NCI-H1048 (cell line): Measurements from ENCODE around the gene SSBP3.
"Not testable (repeated sequence)": the region's sequence is repeated elsewhere in the genome, so short reads cannot be mapped to it uniquely, and the experiment has no call there.

ENCODE experiments used
- DNase-seq: peaks from one replicate; lab custom pipeline; 2025; lab: John Stamatoyannopoulos, UW

The SSBP3 gene

GRCh38 chr1:54244655-54245054 is 161.5 kb downstream of the SSBP3 start:
- DNase-seq = no peak

DNA sequence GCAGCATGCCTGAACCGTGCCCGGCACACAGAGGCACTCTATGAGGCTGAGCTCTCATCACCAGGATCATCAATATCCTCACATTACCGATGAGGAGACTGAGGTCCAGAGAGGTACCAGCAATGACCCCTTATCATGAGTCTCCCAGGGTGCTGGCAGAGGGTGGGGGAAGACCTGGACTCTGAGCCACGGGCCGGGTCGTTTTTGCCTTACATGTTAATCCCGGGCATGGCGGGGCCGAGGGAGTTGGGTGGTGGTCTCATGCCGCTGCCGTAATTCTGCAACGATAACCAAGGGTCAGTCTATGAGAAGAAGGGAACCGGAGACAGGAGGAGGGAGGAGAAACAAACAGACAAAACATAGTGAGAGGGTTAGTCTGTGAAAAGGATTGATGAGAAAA is 163.2 kb downstream of the SSBP3 start:
- DNase-seq = no peak

DNA sequence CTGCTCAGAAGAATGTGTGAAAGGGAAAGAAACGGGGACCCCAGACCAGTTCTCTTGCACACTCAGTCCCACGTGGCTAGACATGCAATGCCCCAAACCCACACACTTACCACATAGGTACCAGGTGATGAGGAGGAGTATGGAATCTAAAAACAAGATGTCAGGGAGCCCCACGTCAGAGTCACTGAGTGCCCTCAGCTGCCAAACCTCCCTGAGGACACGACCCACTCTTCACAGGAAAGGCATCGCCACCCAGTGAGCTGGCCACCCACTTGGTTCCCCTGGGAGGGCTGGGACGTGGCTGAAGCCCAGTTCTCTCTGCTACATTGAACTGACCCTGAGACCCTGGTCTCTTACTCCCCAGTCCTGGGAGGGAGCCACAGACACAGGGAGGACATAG is 164.8 kb downstream of the SSBP3 start:
- no peak for DNase-seq

DNA sequence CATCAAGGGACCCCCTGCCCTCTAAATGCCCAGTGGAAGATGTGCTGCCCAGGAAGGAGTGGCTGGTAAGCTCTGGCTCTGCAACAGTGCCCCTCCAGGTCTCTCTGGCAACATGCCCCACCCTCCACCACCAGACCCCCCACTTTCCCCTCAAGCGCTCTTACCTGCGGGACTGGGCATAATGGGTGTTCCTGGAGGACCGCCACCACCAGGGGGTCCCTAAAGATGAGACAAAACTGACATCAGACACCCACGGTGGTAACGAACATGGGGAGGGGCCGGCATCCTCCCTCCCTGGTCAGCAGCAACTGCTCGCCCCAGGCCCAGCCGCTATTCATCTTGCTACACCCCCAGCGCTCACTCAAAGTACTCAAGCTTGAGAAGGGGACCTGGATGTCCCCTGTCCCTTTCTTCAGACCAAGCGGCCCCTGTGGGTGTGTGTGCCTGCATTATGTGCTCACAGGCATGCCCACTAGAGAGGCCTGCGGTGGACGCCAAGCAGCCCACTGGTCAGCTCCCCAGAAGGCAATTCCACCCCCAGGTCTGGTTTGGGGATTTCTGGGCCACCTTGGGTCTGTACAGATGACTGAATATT is 165.4 kb downstream of the SSBP3 start:
- no peak for DNase-seq

GRCh38 chr1:54239631-54240031 is 166.6 kb downstream of the SSBP3 start:
- DNase-seq = no peak

- DNase-seq = no peak
Measured at GRCh38 chr1:54239035-54239383, 167.2 kb downstream of the SSBP3 start.

- no peak for DNase-seq
Measured at GRCh38 chr1:54238353-54239034, 167.7 kb downstream of the SSBP3 start.

- DNase-seq = no peak
Measured at GRCh38 chr1:54237586-54237985, 168.6 kb downstream of the SSBP3 start.

DNA sequence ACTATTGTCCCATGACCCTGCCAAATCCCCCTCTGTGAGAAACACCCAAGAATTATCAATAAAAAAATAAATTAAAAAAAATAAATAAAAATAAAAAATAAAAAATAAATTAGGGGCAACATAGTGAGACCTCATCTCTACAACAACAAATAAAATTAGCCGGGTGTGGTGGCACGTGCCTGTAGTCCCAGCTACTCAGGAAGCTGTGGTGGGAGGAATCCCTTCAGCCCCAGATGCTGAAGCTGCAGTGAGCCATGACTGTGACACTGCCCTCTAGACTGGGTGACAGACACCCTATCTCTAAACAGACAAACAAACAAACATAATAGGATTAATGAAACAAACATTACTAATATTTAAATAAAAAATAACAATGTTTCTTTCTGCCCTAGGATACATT is 171.9 kb downstream of the SSBP3 start:
- DNase-seq = no peak

DNA sequence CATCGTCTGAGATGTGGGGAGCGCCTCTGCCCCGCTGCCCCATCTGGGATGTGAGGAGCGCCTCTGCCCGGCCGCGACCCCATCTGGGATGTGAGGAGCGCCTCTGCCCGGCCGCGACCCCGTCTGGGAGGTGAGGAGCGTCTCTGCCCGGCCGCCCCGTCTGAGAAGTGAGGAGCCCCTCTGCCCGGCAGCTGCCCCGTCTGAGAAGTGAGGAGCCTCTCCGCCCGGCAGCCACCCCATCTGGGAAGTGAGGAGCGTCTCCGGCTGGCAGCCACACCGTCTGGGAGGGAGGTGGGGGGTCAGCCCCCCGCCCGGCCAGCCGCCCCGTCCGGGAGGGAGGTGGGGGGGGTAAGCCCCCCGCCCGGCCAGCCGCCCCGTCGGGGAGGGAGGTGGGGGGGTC is 173.0 kb downstream of the SSBP3 start:
- not testable (repeated sequence) for DNase-seq

DNA sequence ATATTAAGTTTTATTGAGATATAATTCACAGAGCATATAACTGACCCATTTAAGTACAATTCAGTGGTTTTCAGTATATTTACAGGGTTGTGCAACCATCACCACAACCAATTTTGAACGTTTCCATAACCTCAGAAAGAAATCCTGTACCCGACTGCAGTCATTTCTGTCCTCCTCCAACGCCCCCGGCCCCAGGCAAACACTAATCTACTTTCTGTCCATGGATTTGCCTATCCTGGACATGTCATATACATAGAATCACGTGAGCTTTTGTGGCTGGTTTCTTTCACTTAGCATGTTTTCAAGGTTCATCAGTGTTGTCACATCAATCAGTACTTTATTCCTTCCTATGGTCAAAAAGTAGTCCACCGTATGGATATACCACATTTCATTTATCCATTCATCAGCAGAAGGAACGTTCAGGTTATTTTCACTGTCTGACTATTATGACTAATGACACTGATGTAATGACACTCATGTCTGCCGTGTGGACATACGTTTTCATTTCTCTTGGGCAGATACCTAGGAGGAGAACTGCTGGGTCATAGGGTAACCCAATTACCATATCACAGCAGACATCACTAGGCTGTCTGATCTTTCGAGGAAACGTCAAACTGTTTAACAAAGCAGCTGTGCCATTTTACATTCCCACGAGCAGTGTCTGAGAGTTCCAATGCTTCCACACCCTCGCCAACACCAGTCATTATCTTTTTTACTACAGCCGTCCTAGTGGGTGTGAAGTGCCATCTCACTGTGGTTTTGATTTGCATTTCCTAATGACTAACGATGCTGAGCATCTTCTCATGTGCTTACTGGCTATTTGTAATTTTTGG is 175.5 kb downstream of the SSBP3 start:
- no peak for DNase-seq

- no peak for DNase-seq
Measured at GRCh38 chr1:54229281-54229891, 176.8 kb downstream of the SSBP3 start.

DNA sequence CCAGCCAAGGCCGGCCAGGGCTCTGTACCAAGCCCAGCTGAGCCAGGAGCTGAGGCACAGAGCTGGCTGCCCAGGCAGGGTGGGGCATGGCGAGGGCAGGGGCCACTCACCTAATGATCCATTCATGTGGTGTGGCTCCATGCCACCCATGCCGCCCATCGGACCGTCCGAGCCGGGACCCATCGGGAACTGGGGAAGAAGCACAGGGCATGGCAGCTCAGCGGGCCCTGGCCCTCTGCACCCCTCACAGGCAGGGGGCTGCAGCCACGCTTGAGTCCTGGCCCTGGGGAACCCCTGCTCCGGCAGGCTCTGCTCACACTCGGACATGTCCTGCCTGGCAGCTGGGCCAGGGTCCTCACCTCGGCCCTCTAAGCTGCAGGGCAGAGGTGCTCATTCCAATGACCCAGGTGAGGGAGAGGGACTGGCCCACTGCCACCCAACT is 177.5 kb downstream of the SSBP3 start:
- DNase-seq = no peak

GRCh38 chr1:54227891-54228310 is 178.3 kb downstream of the SSBP3 start:
- DNase-seq = no peak

GRCh38 chr1:54227091-54227602 is 179.0 kb downstream of the SSBP3 start:
- no peak for DNase-seq

- DNase-seq = no peak
Measured at GRCh38 chr1:54225986-54226559, 180.1 kb downstream of the SSBP3 start.

DNA sequence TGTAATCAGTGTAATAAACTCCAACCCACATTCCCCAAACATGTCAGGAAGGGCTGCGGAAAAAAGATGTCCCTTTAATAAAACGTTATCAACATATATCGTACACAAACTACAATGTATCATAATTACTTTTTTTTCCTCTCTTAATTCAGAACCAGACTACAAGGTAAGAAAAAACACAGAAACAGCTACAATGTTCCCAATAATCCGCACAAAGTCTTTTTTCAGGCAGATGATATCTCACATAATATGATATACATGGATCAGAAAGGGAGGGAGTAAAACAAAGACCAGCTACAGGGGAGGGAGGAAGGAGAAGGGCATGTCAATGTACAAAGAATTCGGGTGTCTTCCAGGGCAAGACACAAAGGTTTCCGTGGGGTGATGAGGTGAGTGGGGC is 180.8 kb downstream of the SSBP3 start:
- no peak for DNase-seq

- no peak for DNase-seq
Measured at GRCh38 chr1:54224233-54224632, 182.0 kb downstream of the SSBP3 start.

GRCh38 chr1:54223441-54224202 is 182.6 kb downstream of the SSBP3 start:
- no peak for DNase-seq

DNA sequence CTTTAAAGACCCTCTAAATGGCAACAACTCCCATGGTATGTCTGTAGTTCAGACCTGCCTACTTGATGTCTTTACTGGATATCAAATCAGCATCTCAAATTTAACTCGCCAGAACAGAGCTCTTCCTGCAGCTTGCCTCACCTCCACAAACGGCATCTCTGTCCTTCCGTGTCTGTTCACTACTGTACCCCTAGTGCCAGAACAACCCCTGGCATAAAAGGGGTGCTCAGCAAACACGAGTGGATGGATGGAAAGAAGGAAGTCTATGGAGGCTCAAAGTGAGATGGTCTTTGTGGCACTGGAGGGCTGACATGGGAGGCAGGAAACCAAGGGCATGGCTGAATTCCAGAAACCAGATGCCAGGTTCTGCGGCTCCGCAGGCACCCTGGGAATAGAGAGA is 183.5 kb downstream of the SSBP3 start:
- DNase-seq = no peak

GRCh38 chr1:54221867-54222484 is 184.2 kb downstream of the SSBP3 start:
- DNase-seq = no peak
